Cardiac muscle cell (in vitro differentiated cells and primary cell): Measurements from ENCODE around the gene MMP8. TPM values are rescaled to one million over a fixed set of nuclear protein-coding genes. Genes with fewer than 3 reads are reported as not detected.

Experiments used
- DNase-seq, 2 donors: peaks; one replicate each; pipeline versions ENCODE4 v3.0.0 to v3.0.0-alpha.2; 2010 to 2017; ENCODE audit warnings: low read depth in 1 of 2, low spot score in 1 of 2
- H3K27ac ChIP-seq: fragments of 200-600 bp; sonication (generic); 2 replicates; pipeline ENCODE4 v1.5.1; 2016
- H3K27me3 ChIP-seq: fragments of 200-600 bp; sonication (generic); 2 replicates; pipeline ENCODE4 v1.6.0; 2016; ENCODE audit warnings: control low read depth
- H3K36me3 ChIP-seq: fragments of 200-600 bp; sonication (generic); 2 replicates; pipeline ENCODE4 v1.5.1; 2016; ENCODE audit warnings: control low read depth
- H3K4me1 ChIP-seq: fragments of 200-600 bp; sonication (generic); 2 replicates; pipeline ENCODE4 v1.8.1; 2017; ENCODE audit warnings: low read depth, mild to moderate bottlenecking, mixed run types
- H3K4me3 ChIP-seq: fragments of 200-600 bp; sonication (generic); 2 replicates; pipeline ENCODE4 v1.5.1; 2016; ENCODE audit warnings: mild to moderate bottlenecking
- H3K9me3 ChIP-seq: fragments of 200-600 bp; sonication (generic); 2 replicates; pipeline ENCODE4 v1.5.1; 2017; ENCODE audit warnings: low read depth, mild to moderate bottlenecking, control low read depth
- CTCF ChIP-seq: IDR thresholded peaks from 2 replicates; pipeline ENCODE4 v1.5.1; 2012; ENCODE audit warnings: low read depth, mild to moderate bottlenecking, low read length
- polyA plus RNA-seq: library from polyadenylated mRNA; unstranded; fragments of >200 nt; fragmentation: Nextera tagmentation; extraction: Ambion mirVana; gene quantifications from 2 replicates; pipeline ENCODE4 v1.2.1, GENCODE V29; 2016
- total RNA-seq: library from RNA; depleted of rRNA; stranded (reverse); fragments of >200 nt; gene quantifications from 2 replicates; pipeline ENCODE4 v1.2.3, GENCODE V29; 2016

Gene MMP8
- total and polyA plus RNA-seq, 2 experiments from 2014 or later: not detected

DNA sequence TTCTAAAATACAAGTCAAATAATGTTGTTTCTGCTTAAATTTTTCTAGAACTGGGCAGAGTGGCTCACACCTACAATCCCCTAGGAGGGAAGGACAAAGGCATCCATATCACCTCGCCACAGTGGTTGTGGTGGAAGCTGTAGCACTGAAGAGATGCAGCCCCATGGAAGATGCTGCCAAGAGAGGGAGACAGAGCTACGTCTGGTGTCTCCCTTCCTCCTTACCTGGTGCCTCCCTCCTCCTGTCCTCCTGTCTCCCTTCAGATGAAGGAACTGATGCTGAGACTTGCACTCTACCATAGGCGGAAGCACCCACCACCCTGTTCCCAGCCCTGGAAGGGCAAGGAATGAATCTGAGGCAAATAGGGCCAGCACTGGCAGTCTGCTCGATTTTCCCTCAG is 41.5 kb downstream of the MMP8 start:
- Histone ChIP-seq H3K27me3 (no peaks in the 10 kb centered on the region), H3K4me1 (no peaks in the 10 kb centered on the region), H3K4me3 (no peak overlapping the region), H3K27ac (no peak overlapping the region), H3K36me3 (no peaks in the 10 kb centered on the region), H3K9me3 (no peaks in the 10 kb centered on the region)
- TF ChIP-seq CTCF: no peak
- DNase-seq: no peak

DNA sequence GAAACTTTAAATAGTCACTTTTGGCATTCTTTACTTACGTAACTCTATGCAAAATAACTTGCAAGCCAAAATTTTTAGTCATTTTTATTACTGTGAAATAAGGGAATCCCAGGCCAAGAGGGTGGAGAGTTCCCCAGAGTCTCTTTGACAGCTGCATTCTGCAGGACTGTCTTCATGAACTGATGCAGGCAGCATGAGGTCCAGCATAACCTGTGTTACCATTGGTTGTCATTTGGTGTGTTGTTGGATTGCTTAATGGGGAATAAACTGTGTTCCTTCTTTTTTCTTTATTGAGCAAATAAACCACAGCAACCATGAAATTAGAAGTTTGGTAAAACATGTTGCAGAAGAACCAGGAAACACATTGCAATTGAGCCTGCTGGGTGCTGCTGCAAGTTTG is 43.8 kb downstream of the MMP8 start:
- no peaks in the 10 kb centered on the region for H3K36me3 ChIP-seq
- H3K9me3 ChIP-seq: no peaks in the 10 kb centered on the region
- no peak for TF ChIP-seq CTCF
- no peaks in the 10 kb centered on the region for H3K4me1 ChIP-seq
- H3K27ac ChIP-seq: no peak overlapping the region
- H3K27me3 ChIP-seq: no peaks in the 10 kb centered on the region
- DNase-seq: peak in 1 of 2 donors; percentile 16
- H3K4me3 ChIP-seq: no peak overlapping the region

GRCh38 chr11:102678022-102678421 is 46.7 kb downstream of the MMP8 start:
- no peak overlapping the region for H3K27ac ChIP-seq
- no peak for TF ChIP-seq CTCF
- no peak overlapping the region for H3K4me3 ChIP-seq
- H3K9me3 ChIP-seq: no peaks in the 10 kb centered on the region
- H3K27me3 ChIP-seq: no peaks in the 10 kb centered on the region
- H3K36me3 ChIP-seq: no peaks in the 10 kb centered on the region
- DNase-seq: no peak
- H3K4me1 ChIP-seq: no peaks in the 10 kb centered on the region

- Histone ChIP-seq H3K4me1 (no peaks in the 10 kb centered on the region), H3K36me3 (no peaks in the 10 kb centered on the region), H3K9me3 (no peaks in the 10 kb centered on the region), H3K27ac (no peak overlapping the region), H3K4me3 (no peak overlapping the region), H3K27me3 (no peaks in the 10 kb centered on the region)
- DNase-seq: no peak
- TF ChIP-seq CTCF: no peak
Observed at GRCh38 chr11:102676084-102676483, 48.7 kb downstream of the MMP8 start.

GRCh38 chr11:102669664-102670063 is 55.1 kb downstream of the MMP8 start:
- no peak for TF ChIP-seq CTCF
- H3K27ac ChIP-seq: no peak overlapping the region
- H3K4me3 ChIP-seq: no peak overlapping the region
- H3K36me3 ChIP-seq: no peaks in the 10 kb centered on the region
- H3K9me3 ChIP-seq: no peaks in the 10 kb centered on the region
- H3K4me1 ChIP-seq: no peaks in the 10 kb centered on the region
- no peaks in the 10 kb centered on the region for H3K27me3 ChIP-seq
- DNase-seq: no peak

GRCh38 chr11:102666331-102666957 is 58.3 kb downstream of the MMP8 start:
- peak; percentile 88 for TF ChIP-seq CTCF
- Histone ChIP-seq H3K9me3 (no peaks in the 10 kb centered on the region), H3K27ac (no peak overlapping the region), H3K4me1 (no peaks in the 10 kb centered on the region), H3K4me3 (no peak overlapping the region), H3K27me3 (no peaks in the 10 kb centered on the region), H3K36me3 (no peaks in the 10 kb centered on the region)
- peak; percentile 64 to 67 for DNase-seq
